ENCODE results near the gene APOL2.
"Not testable (repeated sequence)": the region's sequence is repeated elsewhere in the genome, so short reads cannot be mapped to it uniquely, and the experiment has no call there.

The APOL2 gene

DNA sequence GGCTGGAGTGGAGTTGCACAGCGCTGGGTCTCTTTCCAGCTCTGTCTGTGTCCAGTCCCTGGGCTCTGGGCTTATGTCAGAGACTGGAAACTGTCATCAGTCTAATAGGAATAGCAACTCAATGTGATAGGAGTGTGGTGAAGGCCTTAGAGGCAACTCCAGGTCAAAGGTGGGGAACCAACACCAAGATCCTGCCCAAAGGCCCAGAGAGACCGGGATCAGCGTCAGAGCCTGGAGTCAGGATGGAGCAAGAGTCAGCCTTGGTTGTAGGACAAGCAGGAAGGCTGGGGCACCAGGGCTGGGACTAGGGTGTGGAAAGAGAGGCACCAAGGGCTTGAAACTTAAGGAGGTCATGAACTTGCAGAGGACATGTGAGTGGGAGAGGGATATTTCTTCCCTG lies 23.0 kb upstream of the APOL2 start:
- not testable (repeated sequence) for DNase-seq (ENCODE audit: low read depth, low spot score)

DNA sequence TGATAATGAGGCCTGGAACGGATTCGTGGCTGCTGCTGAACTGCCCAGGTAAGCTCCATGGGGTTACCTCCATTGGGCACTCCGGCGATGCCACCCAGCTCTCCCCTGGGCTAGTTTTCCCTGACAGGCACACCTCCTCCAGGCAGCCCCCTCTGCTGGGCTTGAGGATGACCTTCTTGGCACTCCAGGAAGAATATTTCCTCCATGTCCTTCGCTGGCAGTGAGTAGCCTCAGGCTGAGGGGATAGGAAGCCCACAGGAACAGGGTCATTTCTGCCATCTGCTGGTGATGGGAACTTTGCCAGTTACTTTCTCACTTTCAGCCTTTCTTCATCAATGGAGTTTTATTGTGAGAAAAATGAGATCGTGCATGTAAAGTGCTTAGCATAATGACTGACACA lies 22.3 kb upstream of the APOL2 start:
- not testable (repeated sequence) for DNase-seq (ENCODE audit: low read depth, low spot score)

DNA sequence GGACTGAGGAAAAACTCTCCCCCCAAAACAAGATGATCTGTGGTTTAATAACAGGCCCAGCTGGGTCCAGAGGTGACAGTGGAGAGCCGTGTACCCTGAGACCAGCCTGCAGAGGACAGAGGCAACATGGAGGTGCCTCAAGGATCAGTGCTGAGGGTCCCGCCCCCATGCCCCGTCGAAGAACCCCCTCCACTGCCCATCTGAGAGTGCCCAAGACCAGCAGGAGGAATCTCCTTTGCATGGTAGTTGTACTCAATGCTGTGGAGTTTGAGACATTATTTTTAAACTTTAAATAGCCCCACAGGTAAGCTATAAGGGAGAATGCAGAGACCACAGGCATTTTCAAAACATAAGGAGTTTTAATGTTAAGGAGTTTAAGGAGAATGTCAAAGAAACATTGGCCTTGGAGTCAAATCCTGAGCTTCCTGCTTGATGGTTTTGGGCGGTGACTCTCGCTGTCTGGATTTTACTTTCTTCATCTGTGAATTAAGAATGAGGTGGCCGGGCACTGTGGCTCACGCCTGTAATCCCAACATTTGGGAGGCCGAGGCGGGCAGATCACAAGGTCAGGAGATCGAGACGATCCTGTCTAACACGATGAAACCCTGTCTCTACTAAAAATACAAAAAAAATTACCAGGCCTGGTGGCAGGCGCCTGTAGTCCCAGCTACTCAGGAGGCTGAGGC lies 20.4 kb upstream of the APOL2 start:
- DNase-seq (ENCODE audit: low read depth, low spot score), result no peak

DNA sequence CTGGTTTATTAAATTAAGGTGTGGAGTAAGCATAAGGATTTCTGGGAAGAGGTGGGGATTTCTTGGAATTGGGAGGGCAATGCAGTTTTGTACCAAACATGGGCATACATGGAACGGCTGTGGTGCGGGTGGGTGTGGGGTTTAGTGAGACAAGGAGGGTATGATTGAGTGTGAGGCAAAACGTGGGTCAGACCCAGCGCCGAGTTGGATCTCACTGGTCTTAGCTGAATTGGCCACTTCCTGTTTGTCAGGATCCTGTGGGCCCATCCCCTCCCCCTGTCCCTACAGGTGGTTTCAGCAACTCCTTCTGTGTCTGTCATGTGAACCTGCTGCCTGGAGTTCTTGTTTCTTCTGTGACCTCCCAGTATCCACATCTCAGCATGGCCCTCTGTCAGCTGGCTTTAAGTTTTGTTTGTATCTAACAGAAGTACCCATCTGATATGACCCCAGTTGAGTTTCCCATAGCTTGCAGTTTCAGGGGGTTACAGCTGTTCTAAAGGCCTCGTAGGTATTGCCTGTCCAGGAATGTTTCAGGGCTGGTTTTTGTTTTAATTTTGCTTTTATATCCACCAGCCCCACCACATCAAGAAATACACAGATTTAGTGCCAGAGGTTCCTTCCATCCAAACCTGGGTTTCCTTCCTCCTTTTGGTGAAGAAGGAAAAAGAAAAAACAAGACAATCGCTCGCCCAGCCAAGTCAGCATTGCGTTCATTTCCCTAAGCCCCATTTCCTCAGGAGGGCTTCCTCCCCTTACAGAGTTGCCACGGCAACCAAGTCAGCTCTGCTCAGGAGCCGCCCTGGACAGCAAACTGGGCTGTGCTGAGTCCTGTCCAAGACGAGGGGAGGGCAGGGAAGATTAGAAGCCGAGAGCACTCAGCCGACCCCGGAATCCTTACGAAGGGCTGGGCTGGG lies 19.6 kb upstream of the APOL2 start:
- DNase-seq (ENCODE audit: low read depth, low spot score), result no peak

DNA sequence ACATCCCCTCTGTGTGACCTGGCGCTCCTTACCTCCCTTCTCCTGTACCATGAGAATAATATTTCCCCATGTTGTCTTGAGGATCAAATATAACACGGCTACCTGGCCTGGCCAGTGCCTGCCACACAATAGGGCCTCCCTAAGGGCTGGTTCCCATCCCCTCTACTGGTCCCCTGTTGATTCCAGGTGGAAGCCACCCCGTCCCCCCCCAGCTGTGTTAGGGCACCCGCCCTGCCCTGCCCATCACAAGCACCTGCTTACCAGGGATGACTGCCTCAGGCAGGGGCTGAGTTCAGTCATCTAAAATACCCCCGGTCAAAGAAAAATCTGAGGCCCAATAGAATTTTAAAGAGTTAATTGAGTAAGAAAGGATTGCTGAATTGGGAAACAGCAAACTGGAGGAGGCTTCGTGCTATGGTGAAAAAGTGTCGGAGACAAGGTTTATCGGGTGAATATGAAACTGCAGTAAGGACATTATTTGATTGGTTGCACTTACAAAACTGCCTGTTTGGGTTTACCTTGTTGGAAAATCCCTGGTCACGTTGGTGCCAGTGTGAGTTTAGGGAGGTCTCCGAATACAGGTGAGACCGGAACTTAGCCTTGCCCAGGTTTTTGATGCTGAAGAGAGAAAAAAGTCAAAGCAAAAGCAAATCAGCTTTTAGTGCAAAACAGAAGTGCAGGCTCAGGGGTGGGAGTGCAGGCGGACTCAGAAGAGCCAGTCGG lies 18.8 kb upstream of the APOL2 start:
- DNase-seq (ENCODE audit: low read depth, low spot score), result no peak

DNA sequence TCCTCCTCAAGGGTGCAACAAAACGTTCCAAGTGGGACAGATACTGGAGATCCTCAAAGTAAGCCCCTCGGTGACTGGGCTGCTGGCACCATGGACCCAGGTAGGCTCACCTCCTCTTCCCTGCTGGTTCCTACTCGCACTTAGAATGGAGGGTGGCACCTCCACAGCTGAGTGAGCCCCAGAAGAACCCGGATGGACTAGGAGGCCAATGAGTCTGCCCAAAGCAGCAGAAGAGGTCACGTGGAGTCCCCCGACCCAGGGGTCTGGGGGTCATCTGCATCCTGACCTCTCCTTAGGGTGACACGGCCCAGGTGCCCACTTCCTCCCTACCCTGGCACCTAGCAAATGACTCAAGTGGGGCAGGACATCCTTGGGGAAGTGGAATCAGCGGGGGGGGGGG lies 18.0 kb upstream of the APOL2 start:
- DNase-seq (ENCODE audit: low read depth, low spot score), result no peak

DNA sequence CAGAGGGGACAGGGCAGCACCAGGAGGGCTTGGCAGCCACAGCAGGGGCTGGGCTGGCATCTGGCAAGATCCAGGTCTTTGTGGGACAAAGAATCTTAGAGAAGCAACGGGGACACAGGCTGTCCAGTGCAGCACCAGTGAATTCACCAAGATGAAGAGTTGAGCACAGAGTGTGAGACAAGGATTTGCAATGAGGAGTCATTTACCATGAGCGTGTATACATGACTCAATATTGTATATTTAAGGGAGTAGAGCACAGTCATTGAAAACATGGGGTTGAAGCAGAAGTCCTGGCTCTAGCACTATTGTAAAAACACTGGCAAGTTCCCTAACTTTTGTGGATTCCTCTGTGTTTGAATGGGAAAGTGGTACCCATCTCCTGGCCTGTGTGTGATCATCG lies 17.2 kb upstream of the APOL2 start:
- DNase-seq (ENCODE audit: low read depth, low spot score), result no peak

DNA sequence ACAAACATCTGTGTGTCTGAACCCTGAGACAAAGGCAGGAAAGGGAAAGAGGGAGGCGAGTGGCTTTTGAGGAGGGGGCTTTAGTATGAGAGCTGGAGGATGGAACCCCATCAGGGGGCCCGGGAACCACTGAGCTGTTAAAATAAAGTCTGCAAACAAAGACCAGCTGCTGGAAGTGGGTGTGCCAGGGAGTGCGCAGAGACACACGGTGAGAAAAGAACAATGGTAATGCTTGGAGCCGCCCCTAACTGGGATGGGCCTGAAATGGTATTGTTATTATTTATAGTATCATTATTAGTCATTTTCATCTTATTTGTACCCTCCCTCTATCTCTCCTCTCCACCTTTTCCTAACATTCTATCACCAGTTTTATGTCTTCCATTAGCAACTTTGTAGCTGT lies 16.2 kb upstream of the APOL2 start:
- DNase-seq (ENCODE audit: low read depth, low spot score), result not testable (repeated sequence)

DNA sequence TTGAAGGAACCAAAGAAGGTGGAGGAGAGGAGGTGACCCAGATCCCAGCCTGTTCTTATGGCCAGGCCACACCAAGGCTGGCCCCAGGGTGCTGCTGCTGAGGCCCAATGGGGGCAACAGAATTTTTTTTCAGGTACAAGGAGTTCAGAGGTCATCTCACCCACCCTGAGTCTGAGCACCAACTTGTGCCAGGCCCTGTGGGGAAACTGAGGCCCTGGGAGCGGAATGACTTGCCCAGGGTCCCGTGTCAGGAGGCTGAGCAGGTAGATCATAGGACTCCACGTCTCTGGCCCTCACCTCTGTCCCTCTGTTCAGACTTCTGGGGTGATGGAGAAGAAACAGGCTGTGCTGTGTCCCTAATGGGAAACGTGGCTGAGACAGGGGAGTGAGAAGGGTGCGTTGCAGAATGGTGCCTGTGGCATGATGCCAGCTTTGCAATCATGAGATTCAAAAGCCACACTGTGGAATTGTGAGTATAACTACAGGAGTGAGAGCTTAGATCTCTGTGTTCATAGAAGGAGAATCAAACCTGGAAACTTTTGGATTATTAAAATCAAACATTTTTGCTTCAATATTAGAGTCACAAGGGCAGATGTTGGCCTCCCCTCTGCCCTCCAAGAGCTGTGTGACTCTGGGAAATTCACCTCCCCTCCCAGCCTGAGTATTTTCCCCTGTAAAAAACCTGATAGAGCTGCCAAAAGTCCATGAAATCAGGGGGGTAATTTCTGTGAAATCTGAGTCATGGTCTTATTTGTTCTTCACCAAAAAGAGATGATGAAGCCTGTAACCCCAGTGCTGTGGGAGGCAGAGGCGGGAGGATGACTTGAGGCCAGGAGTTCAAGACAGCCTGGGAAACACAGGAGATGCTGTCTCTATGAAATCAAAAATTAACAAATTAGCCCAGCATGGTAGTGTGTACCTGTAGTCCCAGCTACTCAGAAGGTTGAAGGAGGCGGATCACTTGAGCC lies 14.5 kb upstream of the APOL2 start:
- no peak for DNase-seq (ENCODE audit: low read depth, low spot score)

DNA sequence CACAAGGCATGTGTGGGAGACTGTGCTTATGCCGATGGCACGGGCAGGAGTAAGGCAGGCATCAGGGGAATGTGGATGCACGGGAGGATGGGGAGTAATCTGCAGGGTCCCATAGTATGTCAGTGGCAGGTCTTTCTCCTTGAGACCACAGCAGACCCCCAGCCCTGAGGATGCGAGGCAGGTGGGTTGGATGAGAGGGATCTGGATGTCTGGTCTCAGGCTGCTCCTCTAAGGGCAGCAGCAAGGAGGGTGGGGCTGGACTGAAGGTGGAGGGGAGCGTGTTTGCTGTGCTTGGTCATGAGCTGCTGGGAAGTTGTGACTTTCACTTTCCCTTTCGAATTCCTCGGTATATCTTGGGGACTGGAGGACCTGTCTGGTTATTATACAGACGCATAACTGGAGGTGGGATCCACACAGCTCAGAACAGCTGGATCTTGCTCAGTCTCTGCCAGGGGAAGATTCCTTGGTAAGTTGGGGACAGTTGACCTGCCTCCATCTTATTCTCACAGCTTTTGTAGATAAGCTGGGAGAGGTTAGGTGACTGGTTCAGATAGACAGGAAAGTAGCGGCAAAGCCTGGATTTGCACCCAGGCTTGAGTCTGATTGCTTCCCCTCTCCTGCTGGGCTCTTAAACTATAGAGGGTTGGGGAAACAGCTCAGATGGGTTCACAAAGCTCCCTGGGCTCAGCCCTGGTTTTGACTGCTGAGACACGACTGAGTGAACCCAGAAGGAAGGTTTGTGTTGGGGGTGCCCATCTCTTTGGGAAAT lies 13.6 kb upstream of the APOL2 start, which contains the start of gene APOL1:
Gene APOL1 (plus strand): TSS at position 380 of the 769 bp plus-strand sequence. CDS start 1,823 bp downstream, outside the sequence.
- DNase-seq (ENCODE audit: low read depth, low spot score), result peak; percentile 37

DNA sequence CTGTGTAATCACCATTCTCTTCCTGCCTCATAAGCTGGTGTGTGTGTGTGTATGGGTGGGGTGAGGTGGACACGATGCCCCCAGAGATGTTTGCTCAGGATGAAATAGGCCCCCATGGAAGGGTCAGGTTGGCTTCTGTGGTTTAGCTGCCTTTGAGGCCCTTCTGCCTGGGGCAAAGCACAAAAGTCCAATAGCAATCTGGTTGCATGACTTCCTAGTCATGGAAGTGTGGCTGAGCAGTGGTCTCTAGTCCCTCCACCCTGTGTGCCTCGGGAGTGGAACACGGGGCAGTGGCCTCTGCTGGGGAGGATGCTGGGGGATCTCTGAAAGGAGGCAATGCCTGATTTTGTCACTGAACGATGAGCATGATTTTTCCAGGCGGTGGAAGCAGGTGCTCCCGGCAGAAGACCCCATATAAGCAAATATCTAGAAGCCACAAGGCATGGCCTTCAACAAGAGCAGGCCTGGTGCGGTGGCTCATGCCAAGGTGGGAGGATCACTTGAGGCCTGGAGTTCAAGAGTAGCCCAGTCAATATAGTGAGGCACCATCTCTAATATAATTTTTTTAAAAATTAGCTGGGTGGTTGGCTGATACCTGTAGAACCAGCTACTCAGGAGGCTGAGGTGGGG lies 12.8 kb upstream of the APOL2 start:
- DNase-seq (ENCODE audit: low read depth, low spot score), result not testable (repeated sequence)

DNA sequence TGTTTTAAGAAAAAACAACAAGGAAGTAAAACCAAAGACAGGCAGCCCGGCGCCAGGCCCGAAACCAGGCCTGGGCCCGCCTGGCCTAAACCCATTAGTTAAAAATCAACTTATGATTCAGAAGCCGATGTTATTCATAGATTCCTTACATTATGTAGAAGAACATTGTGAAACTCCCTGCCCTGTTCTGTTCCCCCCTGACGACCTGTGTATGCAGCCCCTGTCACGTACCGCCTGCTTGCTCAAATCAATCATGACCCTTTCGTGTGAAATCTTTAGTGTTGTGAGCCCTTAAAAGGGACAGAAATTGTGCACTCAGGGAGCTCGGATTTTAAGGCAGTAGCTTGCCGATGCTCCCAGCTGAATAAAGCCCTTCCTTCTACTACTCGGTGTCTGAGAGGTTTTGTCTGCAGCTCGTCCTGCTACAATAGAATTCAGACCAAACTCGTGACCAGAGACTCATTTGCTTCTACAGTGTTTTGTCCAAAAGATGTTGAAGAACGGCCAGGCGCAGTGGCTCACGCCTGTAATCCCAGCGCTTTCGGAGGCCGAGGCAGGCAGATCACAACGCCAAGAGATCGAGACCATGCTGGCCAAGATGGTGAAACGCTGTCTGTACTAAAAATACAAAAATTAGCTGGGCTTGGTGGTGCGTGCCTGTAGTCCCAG lies 11.1 kb upstream of the APOL2 start:
- not testable (repeated sequence) for DNase-seq (ENCODE audit: low read depth, low spot score)

DNA sequence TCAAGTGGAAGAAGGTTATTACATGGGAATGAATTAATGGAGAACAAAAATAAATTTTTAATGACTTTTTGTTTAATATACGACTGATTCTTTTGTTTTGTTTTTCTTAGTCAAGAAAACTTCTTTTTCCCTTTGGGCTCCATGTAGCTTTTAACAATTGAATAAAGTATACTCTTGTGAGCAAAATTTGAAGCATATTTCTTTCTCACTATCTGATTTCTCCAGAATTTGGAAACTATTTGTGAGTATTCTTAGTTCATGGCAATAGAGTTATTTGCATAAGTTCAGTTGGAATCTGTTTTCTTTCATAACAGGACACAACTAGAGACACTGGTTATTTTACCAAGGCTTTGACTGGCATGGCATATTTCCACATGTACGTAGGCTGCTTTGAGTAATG lies 9.8 kb upstream of the APOL2 start:
- DNase-seq (ENCODE audit: low read depth, low spot score), result no peak

DNA sequence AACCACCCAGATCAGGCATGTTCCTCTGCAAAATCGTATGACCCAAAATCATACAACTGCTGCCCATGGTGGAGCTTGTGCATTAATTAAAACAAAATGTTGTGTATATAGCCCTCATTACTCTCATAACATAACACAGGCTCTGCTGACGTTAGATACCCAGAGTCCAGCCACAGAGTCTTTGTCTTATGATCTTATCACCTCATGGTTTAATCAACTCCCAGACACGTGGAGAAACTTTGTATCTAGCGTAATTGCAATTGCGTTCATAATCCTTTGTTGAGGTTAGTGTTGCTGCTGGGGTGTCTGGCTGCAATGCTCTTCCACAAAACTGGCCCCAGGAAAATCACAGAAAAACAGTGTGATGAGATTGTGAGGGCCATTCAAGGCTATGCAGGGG lies 8.6 kb upstream of the APOL2 start:
- DNase-seq (ENCODE audit: low read depth, low spot score), result no peak

DNA sequence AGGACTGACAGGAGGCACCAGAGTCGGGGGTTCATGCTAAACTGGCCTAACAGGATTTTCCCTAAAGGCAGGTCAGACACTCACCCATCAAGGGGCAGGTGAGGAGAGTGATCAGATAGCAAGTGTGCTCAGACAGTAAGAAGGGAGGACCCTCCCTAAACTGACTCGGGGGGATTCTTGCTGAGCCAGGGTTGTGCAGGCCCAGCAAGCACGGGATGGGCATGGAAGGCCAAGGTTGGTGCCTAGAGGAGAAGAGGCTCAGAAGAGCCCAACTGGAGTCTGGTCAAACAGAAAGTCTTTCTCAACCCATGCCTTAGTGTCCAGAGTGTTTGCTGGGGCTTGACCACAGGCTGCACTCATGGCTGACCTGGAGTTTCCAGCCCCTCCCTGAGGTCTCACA lies 7.4 kb upstream of the APOL2 start:
- DNase-seq (ENCODE audit: low read depth, low spot score), result no peak

DNA sequence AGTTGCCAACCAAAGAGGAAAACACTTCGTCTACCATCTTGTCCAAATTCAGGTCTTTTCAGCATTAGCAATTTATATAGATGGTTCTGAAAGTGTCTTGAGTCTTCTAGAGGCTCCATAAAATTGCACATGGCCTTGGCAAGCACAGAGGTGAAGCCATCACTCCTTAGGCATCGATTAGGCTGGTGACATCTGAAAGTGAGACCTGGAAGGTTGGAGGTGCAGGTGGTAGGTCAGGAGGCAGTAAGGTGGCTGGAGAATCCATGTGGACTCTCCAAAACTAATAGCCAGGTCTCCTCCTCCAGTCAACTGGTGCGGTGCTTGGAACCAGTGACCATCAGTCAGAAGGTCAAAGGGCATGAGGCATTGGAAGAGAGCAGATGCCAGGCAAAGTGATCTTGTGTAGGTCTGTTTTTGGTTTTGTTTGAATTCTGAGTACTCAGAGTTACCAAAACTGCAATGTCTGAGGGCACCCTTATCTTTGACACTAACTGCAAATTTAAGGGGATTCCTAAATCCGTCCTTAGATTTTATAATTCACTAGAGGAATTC lies 6.6 kb upstream of the APOL2 start:
- no peak for DNase-seq (ENCODE audit: low read depth, low spot score)

DNA sequence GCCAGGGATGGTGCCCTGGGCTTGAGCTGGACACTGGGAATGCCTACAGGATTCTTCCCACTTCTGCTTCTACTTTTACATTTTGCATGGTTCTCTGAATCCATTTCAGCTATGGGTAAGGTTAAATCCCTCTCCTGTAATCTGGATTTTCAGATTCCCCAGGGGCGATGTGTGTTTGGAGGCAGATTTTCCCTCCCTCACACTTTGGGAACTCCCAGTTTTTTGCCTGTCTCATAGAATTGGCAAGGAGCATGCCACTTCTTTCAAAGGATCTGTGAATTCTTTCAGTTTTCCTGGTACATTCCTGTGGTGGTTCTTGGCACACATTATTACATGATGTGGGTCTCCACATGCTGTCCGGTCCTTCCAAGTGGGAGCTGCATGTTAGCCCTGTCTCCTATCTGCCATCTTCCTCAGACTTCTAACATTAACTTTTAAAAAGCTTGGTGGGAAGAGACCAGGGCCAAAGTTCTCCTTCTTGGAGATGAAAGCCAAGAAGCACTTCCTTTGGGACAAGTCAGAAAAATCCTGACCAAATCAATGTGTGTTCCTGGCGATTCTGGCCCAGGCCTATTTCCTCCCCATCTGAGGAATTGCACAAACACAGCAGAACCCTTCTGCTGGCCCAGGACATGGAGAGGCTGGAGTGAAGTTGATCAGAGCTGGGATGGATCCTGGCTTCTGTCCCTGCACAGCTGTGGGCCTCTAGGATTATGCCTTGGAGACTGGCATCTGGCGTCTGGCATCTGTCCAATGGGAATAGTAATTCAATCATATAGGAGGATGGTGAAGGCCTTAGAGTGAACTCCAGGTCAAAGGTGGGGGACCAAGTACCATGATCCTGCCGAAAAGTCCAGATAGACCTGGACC lies 5.4 kb upstream of the APOL2 start:
- no peak for DNase-seq (ENCODE audit: low read depth, low spot score)

DNA sequence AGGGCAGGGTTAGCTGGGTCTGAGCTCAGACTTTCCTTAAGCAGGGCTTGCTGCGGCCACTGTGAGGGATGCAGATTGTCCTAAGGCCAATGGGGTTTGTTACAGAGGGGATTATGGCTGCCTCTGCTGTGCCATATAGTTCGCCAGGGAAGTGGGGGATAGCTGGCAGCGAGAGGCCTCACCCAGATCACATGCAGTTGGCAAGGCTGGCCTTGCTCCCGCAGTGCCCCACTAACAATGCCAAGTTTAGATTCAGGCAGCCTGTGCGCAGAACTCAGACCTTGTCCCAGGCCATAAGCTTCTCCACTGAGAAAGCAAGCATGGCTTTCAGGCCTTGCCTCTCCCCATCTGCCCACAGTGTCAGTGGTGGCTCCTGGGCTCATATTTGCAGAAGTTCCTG lies 4.7 kb upstream of the APOL2 start:
- no peak for DNase-seq (ENCODE audit: low read depth, low spot score)
